DLD1 (cell line): ENCODE data around the gene CD209.

ENCODE experiments used
- in situ Hi-C: cut with HindIII; loops from 2 replicates; pipeline ENCODE4 v1.10.0; 2017; ENCODE audit warnings: low sequenced_read_pairs

The CD209 gene

GRCh38 chr19:7690779-7691258 is 56.5 kb downstream of the CD209 start:
- in situ Hi-C loops = no loop called here
